Lung (tissue), 12 donors: ENCODE measurements around the gene GRIN2D. TPM values are rescaled to one million over a fixed set of nuclear protein-coding genes. Genes with fewer than 3 reads are reported as not detected.

Experiments used
- ATAC-seq: fragments of 200-7000 bp; cut with Tn5 transposase; one replicate; pipeline ENCODE4 v1.9.1; 2020; ENCODE audit warnings: moderate number of reproducible peaks; ENCODE audit not compliant: insufficient read depth, low FRiP score
- DNase-seq, 3 donors: peaks; one replicate each; pipeline ENCODE4 v3.0.0-alpha.2; 2013 to 2017
- H3K27ac ChIP-seq, 2 donors: one replicate each; pipeline ENCODE4 v1.5.1; 2013; ENCODE audit warnings: mild to moderate bottlenecking in 2 of 2, moderate library complexity in 2 of 2, control low read depth in 1 of 2, inconsistent platforms in 1 of 2, low read depth in 1 of 2, low read length in 1 of 2
- H3K27me3 ChIP-seq, 3 donors: one replicate each; pipeline ENCODE4 v1.5.1; 2013; ENCODE audit warnings: low read length in 2 of 3; ENCODE audit not compliant: control insufficient read depth in 3 of 3, insufficient read depth in 3 of 3
- H3K36me3 ChIP-seq, 4 donors: one replicate each; pipeline ENCODE4 v1.5.1; 2013; ENCODE audit warnings: low read length in 4 of 4, mild to moderate bottlenecking in 1 of 4, moderate library complexity in 1 of 4; ENCODE audit not compliant: control insufficient read depth in 4 of 4, insufficient read depth in 4 of 4
- H3K4me1 ChIP-seq, 5 donors: one replicate each; pipeline ENCODE4 v1.5.1; 2013; ENCODE audit warnings: low read length in 5 of 5, mild to moderate bottlenecking in 2 of 5, moderate library complexity in 1 of 5; ENCODE audit not compliant: control insufficient read depth in 5 of 5, insufficient read depth in 5 of 5
- H3K4me3 ChIP-seq: one replicate; pipeline ENCODE4 v1.5.1; 2013; ENCODE audit warnings: mild to moderate bottlenecking, control low read depth, moderate library complexity
- H3K9ac ChIP-seq, 2 donors: one replicate each; pipeline ENCODE4 v1.5.1; 2013; ENCODE audit warnings: low read length in 2 of 2, control low read depth in 1 of 2; ENCODE audit not compliant: insufficient read depth in 1 of 2
- H3K9me3 ChIP-seq, 4 donors: one replicate each; pipeline ENCODE4 v1.5.1; 2013; ENCODE audit warnings: low read length in 3 of 4, mild to moderate bottlenecking in 1 of 4, moderate library complexity in 1 of 4; ENCODE audit not compliant: control insufficient read depth in 4 of 4, insufficient read depth in 3 of 4
- CTCF ChIP-seq: IDR thresholded peaks from 2 replicates; pipeline ENCODE4 v1.5.1; 2012; ENCODE audit warnings: mild to moderate bottlenecking; ENCODE audit errors: control extremely low read depth, extremely low read depth
- WGBS, 2 donors: extraction: QIAGEN DNeasy Blood & Tissue Kit; methylation state at CpG; one replicate each; pipeline ENCODE4 v1.1.7; 2013; 5-methylcytosine and 5-hydroxymethylcytosine counted together
- polyA plus RNA-seq, 2 donors: library from polyadenylated mRNA; stranded (reverse); fragments of 200-250 nt; gene quantifications; one replicate each; pipeline ENCODE4 v1.2.1, GENCODE V29; 2013
- total RNA-seq, 2 donors: library from RNA; depleted of rRNA in 1 of 2; stranded (reverse); fragments of >200 nt in 1 of 2; gene quantifications; one replicate each; pipeline ENCODE4 v1.2.1, GENCODE V29; 2014 to 2021
- donor health status: control.
- donor health status: control.
- donor health status: Bipolar disorder and iron deficiency.
- donor health status: healthy.
- donor health status: DM: yes; HTN: yes; CAD: no.

GRIN2D gene
- total and polyA plus RNA-seq, 4 donors = 0.26 to 1.0 (median 0.43) TPM

- Histone ChIP-seq H3K9ac (no peak overlapping the region), H3K27me3 (peaks cover 0 to 6% (median 0%) of the 10 kb centered on the region in 3 donors), H3K27ac (no peak overlapping the region), H3K4me3 (no peak overlapping the region), H3K36me3 (no peaks in the 10 kb centered on the region), H3K9me3 (no peaks in the 10 kb centered on the region), H3K4me1 (peaks cover 0 to 5% (median 0%) of the 10 kb centered on the region in 5 donors)
- DNase-seq (peak in 2 of 3 donors; percentile 31 to 67), ATAC-seq (peak; percentile 88)
- WGBS, 2 donors = 7 to 20% methylated on average over 13 to 14 of the region's 14 CpGs
- TF ChIP-seq CTCF = no peak
Observed at GRCh38 chr19:48415395-48415794, 21.9 kb downstream of the GRIN2D start.

DNA sequence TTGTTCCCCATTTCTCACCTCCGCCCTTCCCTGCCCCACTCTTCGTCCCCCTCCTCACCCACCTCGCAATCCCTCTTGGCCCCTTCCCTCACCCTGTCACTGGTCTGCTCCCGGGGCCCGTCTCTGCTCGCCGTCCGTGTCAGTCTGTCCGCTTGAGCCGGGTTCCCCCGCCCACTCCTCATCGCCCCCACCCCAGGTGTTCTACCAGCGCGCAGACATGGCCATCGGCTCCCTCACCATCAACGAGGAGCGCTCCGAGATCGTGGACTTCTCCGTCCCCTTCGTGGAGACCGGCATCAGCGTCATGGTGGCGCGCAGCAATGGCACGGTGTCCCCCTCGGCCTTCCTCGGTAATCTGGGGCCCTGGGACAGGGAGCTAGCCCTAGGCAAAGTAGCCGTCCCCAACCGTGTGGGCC lies 22.3 kb downstream of the GRIN2D start:
- ATAC-seq (no peak), DNase-seq (no peak)
- Histone ChIP-seq H3K36me3 (no peaks in the 10 kb centered on the region), H3K9me3 (no peaks in the 10 kb centered on the region), H3K4me1 (peaks cover 0 to 5% (median 0%) of the 10 kb centered on the region in 5 donors), H3K27me3 (peaks cover 0 to 6% (median 0%) of the 10 kb centered on the region in 3 donors), H3K27ac (no peak overlapping the region), H3K9ac (no peak overlapping the region), H3K4me3 (no peak overlapping the region)
- no peak for TF ChIP-seq CTCF
- WGBS, 2 donors = 37% methylated on average over 30 of the region's 30 CpGs

- peaks cover 0 to 6% (median 0%) of the 10 kb centered on the region in 3 donors for H3K27me3 ChIP-seq
- H3K4me3 ChIP-seq = no peak overlapping the region
- ATAC-seq (no peak), DNase-seq (no peak)
- no peaks in the 10 kb centered on the region for H3K9me3 ChIP-seq
- no peak overlapping the region for H3K27ac ChIP-seq
- WGBS, 2 donors = 68 to 85% methylated on average over 7 of the region's 7 CpGs
- no peak overlapping the region for H3K9ac ChIP-seq
- H3K4me1 ChIP-seq = peaks cover 0 to 5% (median 0%) of the 10 kb centered on the region in 5 donors
- no peak for TF ChIP-seq CTCF
- H3K36me3 ChIP-seq = no peaks in the 10 kb centered on the region
Observed at GRCh38 chr19:48417421-48417820, 24.0 kb downstream of the GRIN2D start.
